NCI-H1417 (cell line): ENCODE data around the gene IHH.

Experiments used
- DNase-seq, 3 experiments: peaks; one replicate each; lab custom pipeline; 2025; lab: John Stamatoyannopoulos, UW

Gene IHH

DNA sequence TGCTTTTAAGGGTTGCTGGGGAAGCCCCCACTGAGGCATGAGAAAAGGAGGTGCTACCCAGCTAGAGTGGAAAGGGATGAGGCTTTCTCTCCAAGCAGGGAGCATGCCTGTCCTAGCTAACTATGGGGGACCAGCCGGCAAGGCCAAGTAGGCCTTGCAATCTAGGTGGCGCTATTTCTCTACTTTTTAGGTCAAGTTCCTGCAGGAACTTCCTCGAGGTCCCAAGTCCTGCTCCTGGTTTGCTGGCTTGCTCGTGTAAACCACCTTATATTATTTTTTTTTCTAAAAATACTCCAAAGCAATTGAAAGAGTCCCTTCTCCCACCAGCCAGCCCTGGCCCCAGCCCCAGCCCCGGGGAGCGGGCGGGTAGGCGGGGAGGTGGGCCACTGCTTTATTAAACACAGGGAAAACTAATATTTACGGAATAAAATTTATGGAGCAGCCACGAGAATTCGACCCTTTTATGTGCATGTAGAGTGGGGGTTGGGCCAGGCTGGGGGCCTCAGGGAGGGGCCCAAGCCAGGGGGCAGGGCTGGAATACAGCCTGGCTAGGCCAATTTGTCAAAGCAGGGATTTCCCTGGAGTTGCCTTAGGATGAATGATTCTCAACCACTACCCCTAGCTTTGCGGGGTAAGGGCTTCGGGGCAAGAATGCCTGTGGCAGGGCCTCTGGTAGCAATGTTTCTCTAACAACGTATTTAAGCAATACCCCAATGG lies 12.8 kb upstream of the IHH start:
- DNase-seq = peak; percentile 14 to 48 (median 21)

DNA sequence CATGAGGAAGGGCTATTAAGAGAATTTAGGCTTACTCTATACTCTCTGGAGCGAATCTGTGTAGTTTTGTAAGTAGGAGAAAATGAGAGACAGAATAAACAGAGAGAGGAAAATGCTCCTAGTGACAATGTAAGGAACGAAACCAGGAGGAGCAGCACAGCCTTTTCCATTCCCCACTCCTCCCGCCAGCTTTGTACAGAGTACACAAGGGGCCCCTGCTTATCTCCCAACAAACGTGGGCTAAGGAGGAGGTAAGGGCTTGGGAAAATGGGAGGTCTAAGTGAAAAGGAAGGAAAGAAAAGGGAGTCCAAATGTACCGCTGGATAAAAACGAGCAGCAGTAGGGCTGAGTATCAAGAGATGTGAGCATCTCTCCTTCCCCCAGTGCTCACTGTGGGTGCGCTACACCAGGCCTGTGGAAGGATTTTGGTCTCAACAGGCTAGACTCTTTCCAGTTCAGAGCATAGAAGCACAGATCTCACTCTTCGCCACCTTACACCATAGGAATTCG lies 12.1 kb upstream of the IHH start:
- no peak for DNase-seq

DNA sequence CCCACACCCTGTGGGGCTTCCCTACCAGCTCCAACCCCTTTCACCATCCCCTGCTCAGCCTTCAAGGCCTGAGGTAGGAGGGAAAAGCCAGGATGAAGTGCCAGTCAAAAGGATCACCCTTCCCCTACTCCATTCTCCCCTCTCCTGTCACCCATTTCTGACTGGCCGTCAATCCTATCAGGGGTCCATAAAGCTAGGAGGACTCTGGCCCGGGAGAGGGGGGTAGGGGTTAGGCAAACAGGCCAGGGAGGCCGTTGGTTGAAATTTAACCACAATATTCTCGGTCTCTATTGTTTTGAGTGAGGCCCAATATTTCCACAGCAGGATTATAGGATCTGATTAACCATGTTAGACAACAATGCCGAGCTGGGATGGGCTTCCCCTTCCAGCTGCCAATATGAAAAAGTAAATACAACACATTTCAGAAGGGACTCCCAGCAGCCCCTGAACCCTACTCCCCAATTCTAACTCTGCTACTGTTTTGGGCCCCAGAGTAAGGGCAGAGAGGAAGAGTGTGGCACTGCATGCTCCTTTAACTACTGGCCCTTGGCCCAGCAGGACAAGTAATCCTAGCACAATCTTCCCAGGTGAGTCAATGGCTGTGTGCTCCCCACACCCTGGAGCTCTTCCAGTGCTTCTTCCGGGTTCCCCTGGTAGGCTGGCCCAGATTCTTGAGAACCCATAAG lies 10.6 kb upstream of the IHH start:
- DNase-seq = no peak

DNA sequence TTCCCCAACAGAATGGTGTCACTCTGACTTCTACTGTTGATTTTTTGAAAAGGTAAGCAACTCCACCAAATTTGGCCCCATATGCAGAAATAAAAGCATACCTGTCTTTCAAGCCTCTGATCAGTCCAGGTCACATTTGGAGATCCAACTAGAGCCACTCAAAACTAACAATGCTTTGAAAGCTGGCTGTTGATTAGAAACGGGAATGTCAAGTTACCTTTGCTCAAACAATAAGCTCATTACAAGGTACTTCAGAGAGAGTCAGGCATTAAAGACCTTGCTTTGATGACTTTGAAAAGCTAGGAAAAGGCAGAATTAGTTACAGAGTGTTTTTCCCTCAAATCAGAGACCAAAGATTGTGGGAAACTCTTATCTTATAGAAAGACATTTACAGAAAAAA lies 4.8 kb upstream of the IHH start:
- DNase-seq = no peak

DNA sequence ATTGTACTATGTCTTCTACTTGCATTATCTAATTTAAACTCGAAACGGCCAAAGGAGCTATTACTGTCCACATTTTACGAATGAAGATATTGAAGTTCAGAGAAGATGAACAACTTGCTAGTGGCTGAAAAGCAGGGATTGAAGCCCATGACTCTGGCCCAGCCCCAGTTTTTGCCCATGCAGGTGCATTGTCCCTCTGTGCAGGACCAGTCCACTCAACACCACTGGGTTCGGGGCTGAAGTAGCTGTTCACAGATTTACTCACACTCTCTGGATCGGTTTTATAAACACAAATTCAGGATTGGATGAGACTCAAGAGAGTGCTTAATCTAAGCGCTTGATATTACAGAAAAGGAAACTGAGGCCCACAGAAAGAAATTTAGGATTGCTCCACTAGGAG lies 1.4 kb upstream of the IHH start:
- DNase-seq = no peak

DNA sequence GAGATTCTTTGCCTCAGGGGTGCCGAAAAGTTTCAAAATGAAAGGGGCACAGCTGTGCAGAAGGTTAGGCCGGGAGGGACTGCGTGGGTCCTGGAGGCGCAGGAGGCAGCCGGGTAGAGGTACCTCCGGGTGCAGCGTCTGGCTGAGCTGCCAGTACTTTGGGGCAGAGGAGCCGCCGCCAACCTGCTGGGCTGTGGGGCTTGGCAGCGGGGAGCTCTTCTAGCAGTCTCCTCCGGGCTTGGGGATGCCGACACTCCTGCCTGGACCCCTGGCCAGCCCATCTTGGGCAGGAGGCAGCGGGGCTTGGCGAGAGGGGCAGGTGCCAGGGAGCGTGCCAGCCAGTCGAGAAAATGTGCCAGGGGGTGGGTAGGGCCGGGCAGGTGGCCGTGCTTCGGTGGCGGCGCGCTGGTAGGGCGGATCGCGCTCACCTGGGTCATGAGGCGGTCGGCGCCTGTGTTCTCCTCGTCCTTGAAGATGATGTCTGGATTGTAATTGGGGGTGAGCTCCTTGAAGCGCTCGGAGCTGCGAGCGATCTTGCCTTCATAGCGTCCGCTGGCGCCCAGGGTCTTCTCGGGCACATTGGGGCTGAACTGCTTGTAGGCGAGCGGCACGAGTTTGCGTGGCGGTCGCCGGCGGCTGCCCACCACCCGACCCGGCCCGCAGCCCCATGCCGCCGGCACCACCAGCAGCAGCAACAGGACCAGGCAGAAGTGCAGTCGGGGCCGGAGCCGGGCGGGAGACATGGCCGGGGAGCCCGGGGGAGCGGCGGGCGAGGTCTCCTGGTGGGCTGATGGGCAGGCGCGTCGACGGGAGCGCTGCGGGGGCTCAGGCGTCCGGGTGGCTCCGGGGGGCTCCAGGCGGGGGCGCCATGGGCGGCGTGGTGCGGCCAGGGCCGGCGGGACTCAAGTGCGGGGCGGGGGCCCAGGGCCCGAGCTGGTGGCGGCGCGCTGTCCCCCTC lies 717 bp downstream of the IHH start:
- peak in 2 of 3 experiments; percentile 56 for DNase-seq

DNA sequence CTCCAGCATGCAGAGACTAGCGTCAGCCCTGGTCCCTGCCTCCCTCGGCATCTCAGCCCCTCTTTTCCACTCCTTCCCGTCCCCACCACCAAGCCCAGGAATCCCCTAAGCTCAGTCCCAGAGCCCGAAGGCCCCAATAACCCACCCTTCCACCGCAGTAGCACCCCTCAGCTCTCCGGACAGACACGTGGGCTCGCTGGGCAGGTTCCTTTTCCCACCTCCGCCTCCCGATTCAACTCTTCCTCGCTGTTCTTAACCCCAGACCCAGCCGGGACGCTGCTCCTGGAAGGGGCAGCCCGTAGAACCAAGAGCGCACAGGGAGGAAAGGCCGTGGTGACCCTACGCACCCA lies 1.4 kb downstream of the IHH start:
- no peak for DNase-seq

DNA sequence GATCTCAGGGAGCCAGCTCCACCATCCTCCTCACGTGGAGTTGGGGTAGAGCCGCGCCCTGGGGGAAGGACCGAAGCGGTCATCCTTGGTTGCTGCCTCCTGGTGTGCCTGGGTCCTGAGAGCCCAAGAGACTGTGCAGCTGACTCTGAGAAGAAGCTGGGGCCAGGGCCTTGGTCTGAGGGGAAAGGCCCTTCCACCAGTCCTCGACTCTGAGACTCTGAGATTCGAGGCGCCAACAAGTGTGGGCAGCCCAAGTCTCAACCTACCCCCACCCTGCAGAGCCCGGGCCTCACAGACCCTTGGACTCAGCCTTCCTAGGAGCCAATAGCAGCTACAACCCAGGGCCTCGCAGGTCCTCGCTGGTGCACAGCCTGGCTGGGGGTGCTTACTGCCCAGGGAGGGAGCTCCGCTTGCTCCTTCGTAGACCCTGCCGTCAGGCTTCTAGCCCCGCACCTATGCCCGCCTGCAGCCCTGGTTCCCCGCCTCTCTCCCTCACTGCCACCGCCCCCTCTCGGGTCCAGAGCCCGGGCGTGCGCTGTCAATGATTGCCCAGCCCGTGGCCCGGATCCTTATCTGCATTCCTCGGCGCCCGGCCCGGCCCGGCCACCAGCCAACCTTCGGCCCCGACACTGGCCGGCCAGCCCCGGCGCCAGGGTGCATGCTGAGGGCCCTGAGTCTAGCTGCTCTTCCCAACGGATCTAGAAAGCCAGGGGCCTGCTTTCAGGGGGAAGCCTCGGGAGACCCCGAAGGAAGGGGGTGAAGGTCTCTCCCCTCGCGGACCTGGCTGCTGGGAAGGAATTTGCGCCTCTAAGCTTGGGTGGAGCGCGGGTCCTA lies 2.0 kb downstream of the IHH start:
- peak in 2 of 3 experiments; percentile 50 to 56 for DNase-seq

DNA sequence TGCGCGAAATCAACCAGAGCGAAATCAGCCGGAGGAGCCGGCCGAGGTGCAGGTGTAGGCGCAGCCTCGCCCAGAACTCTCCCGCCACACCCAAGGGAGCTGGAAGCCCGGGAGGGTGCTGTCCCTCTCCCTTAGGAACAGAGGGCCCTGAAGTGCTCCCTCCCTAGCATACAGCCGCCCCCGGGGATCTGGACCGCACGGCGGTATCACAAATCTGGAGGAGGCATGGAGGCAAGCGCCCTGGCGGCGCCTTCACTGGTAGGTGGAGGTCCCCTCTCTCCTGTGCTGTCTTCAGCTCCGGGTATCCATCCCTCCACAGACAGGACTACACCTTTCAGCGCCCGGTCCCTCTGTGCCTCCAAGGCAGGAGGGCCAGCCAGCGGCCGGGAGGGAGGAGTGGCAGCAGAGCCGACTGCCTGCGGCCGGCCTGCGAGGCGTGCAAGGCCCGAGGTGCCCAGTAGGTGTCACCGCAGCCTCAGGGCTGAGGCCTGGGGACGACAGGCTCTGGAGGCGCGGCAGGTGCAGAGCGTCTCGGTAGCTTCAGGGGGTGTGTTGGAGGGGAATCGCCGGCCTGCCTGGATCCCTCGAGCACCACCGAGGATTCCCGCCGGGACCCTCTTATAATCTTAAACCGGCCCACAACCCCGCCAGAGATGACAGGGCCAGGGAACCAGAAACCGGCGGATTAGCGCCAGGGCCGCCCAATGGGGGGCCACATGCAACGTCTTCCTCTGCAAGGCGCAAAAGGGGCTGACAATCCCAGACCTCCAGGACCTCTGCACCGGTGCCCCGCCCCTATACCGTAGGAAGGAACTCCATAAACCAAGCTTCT lies 2.8 kb downstream of the IHH start:
- DNase-seq = peak; percentile 53 to 86 (median 78)

DNA sequence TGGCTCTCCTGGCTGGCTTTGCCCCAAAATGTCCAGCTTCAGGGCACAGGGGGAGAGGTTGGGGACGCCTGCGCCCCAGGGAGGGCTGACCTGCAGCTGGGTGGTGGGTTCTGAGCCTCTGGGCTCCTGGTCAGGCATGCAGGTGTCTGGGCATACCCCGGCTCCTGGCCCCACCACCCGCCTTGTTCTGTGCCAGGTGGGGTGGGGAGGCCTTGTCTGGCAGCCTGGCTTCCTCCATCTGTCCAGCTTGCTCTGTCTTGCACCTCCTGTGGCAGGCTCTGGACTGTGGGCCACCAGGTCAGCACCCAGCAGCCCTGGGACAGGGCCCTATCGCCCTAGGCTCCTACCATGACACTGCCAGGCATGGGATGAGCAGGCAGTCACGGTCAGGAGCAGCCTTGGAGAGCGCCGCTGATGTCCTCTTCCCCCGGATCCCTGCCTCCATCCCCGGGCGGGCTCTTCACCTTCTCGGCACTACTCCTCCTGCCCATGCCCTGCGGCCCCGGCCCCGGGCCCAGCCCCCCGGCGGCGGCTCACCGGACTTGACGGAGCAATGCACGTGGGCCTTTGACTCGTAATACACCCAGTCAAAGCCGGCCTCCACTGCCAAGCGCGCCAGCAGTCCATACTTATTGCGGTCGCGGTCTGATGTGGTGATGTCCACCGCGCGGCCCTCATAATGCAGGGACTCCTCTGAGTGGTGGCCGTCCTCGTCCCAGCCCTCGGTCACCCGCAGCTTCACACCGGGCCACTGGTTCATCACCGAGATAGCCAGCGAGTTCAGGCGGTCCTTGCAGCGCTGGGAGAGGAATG lies 3.6 kb downstream of the IHH start:
- DNase-seq = no peak

DNA sequence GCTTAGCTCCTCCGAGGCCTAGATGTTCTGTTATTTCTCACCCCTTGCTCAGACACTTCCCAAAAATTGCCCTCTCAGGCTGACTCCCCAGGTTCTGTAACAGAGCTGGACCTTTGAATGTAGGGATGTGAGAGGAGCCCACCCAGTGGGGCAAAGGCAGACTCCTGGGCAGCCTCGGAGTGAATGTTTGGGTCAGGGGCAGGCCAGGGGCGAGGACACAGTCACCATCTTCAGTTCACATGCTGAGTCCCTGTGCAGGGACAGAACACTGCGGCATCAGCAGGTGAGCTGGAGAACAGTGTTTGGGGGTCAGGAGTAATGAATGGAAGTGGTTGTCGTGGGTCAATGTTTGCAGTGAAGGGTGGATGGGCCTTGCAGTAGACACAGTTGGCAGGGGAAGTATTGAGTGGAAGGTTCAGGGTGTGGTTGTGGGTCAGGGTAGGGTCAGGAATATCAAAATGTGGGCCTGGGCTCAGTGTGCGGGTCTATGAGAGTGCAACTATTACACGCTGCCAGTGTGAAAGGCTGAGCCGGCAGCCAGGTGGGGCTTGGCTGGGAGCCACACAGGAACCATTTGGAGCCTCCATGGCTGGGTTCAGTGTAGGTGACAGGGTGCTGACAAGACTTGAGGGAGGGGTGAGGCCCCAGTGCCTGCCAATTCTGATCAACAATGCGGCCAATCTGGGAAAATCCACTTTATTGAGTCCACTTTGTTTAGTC lies 4.4 kb downstream of the IHH start:
- DNase-seq = no peak

DNA sequence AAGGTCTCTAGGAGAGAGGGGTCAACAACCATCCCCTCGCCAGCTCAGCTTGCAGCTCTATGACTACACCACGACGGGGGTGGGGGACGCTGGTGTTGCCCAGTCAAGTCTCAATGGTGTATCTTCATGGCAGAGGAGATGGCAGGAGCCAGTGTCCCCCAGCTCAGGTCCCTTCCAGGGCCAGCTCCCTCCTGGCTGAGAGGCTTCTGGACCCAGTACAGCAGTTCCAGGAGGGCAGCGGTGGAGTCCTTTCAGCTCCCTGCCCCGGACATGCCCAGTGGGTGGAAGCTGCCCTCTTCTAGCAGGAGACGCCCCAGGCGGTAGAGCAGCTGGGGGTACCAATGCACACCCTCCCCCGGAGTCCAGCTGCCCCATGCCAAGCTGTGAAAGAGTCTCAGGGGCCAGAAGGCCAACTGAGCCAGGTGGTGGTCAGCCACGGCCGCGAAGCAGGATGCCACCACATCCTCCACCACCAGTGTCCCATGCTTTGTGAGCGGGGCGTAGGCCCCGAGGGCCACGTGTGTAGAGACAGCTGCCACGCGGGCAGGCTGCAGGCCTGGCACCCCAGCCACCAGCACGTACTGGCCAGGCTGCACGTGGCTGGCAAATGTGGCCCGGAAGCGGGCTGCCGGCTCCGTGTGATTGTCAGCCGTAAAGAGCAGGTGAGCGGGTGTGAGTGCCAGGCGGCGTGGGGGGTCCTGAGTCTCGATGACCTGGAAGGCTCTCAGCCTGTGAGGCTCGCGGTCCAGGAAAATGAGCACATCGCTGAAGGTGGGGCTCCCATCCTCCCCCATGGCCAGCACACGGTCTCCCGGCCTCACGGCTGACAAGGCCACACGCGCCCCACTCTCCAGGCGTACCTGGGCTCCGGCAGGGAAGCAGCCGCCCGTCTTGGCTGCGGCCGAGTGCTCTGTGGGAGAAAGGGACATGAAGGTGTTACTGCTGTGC lies 5.5 kb downstream of the IHH start:
- DNase-seq = no peak

DNA sequence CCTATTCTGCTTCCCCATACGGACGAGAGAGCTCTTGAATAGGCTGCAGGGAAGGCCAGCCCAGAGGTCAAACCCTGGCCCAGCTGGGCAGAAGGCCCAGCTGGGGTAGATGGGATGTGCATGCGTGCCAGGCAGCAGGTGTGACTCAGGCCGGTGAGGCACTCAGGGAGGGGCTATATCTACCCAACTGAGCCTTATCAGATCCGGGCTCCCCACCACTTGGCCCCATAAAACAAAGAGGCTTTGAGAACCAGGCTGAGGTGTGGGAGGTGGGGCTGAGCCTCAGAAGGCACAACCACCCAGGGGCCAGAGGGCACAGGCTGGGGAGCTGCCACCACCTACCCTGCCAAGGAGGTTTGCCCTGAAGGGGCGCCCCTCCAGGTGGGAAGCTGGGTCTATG lies 11.4 kb downstream of the IHH start:
- DNase-seq = no peak

DNA sequence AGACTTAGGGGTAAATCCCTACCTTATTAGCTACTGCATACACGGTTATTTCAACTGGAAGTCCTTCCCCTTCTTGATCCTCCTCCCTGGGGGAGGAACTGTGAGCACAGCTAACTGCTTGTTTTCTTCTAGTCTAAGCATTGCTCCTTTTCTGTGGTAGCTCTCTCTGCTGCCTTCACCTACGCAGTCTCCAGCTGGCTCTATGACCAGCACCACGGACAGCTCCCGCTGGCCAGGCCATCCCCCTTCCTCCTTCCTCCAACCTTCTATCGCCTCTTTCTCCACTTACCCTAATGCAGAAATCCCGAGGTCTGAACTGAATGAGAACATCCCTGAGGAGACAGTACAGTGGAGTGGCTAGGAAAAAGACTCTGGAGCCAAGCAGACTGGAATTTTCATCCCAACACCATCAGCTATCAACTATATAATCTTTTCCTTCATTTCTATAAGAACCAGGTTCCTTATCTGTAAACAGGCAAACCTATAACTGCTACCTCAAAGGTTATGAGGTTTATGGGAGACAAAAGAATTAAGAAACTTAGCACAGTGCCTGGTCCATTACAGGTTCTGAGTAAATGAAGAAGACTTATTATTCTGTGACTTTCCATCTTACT lies 14.7 kb downstream of the IHH start:
- no peak for DNase-seq

DNA sequence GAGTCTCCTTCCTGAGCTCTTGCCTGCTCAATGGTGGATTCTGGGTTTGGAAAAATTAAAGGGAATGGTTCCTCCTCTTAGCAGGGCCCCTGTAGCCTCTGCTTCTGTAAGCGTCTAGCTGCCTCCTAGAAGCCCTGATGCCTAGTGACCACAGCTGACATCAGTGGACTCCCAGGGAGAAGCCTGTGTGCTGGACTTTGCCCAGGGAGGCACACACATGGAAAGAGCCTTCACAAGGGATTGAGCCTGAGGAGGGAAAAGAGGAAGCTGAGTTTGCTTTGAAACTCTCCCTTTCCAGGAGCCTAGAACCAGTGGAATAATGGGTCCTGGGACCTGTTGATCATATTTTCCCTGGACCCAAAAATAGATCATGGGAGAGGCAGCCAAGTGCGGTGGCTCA lies 18.0 kb downstream of the IHH start:
- no peak for DNase-seq

DNA sequence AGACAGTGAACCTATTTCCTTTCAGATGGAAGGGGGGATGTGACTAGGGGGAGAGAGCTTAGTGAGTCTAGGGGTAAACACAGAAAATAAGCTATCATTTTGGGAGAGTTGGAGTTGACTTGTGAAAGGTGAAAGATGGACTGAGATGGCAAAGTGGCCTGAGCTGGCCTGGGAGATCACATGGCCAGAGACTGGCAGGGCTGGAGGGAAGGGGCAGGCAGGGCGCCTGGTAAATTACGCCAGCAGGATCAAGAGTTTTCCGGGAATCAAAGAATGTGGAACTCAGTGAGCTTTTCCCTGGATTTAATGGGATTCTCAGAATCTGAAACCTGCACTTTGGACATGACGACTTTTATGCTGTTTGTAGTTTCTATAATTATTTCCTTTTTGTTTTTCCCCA lies 18.6 kb downstream of the IHH start:
- DNase-seq = no peak

DNA sequence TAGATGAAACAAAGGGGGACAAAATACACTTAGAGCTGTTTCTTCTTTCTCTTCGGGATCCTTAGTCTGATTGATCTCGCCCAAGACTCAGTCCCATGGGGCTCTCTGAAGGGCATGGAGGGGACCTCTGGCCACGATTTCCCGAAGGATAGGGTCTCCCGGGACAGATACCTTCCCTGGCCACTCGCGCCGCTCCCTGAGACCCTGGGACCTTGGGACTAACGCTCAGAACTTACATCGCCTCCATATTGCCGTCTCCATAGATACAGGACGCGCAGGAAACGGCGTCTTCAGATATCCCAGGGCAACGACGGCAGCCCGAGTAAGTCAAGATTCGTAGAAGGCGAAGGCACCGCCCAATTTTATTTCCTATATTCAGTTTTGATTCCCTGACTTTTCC lies 19.5 kb downstream of the IHH start, which contains the start of gene CFAP65:
CFAP65 (minus strand) TSS at position 265 of the 400 bp plus-strand sequence. CDS start 2,468 bp downstream, outside the sequence.
- DNase-seq = peak; percentile 38 to 84 (median 68)
